ENCODE results near the gene AHCY.

GRCh38 chr20:34345402-34345736 is 42.2 kb upstream of the AHCY start:
- TF ChIP-seq CTCF (IDR thresholded peaks at IDR 0.05) (no peak), POLR2A (IDR thresholded peaks at IDR 0.05) (no peak), POLR2AphosphoS5 (IDR thresholded peaks at IDR 0.05) (no peak)

Measured in prostate gland (tissue), 2 donors.